T-cell (primary cell): Measurements from ENCODE around the gene SCRN2. TPM values are rescaled to one million over a fixed set of nuclear protein-coding genes. Genes with fewer than 3 reads are reported as not detected.

Experiments used
- ATAC-seq, 4 experiments: fragments of 200-7000 bp in 3 of 4; fragments of 150-1000 bp in 1 of 4; cut with Tn5 transposase; replicated peaks in 1 of 4; 1 replicate in 3 of 4; 2 replicates in 1 of 4; pipeline ENCODE4 v1.10.0; 2021; ENCODE audit warnings: moderate library complexity in 3 of 4, mild to moderate bottlenecking in 2 of 4, moderate number of reproducible peaks in 1 of 4
- CTCF ChIA-PET, 2 donors: fragments of 300-600 bp; sonication (Branson Sonifier 250); formaldehyde crosslinking; loops; one replicate each; lab custom pipeline; 2022; ENCODE audit warnings: antibody characterized with exemption in 2 of 2; lab: Charles Lee
- POLR2A ChIA-PET, 2 donors: fragments of 300-600 bp; sonication (Branson Sonifier 250); formaldehyde crosslinking; loops; one replicate each; lab custom pipeline; 2022; ENCODE audit warnings: antibody characterized with exemption in 2 of 2; lab: Charles Lee
- DNase-seq, 35 experiments: peaks; one replicate each; pipeline versions ENCODE4 v3.0.0 to v3.0.0-alpha.2; 2013 to 2023
- H3K27ac ChIP-seq: one replicate; pipeline ENCODE4 v1.5.1; 2013; ENCODE audit warnings: low read length
- H3K27me3 ChIP-seq, 2 experiments: replicated peaks in 1 of 2; 1 replicate in 1 of 2; 2 replicates in 1 of 2; pipeline versions ENCODE4 v1.6.1 to v1.7.0; 2013; ENCODE audit warnings: low read length in 1 of 2, mixed read lengths in 1 of 2; ENCODE audit not compliant: control insufficient read depth in 2 of 2, insufficient read depth in 2 of 2; ENCODE audit errors: extremely low read depth in 1 of 2
- H3K36me3 ChIP-seq, 2 donors: 1 replicate in 1 of 2; 2 replicates in 1 of 2; pipeline versions ENCODE4 v1.6.1 to v1.7.0; 2013; ENCODE audit warnings: low read length in 1 of 2; ENCODE audit not compliant: control insufficient read depth in 2 of 2, insufficient read depth in 1 of 2; ENCODE audit errors: extremely low read depth in 1 of 2
- H3K4me1 ChIP-seq, 2 experiments: 1 replicate in 1 of 2; 2 replicates in 1 of 2; pipeline versions ENCODE4 v1.6.1 to v1.7.0; 2013; ENCODE audit warnings: low read length in 2 of 2, mixed read lengths in 1 of 2; ENCODE audit not compliant: insufficient read depth in 2 of 2, control insufficient read depth in 1 of 2; ENCODE audit errors: extremely low read depth in 1 of 2
- H3K4me3 ChIP-seq, 2 donors: 1 replicate in 1 of 2; 2 replicates in 1 of 2; pipeline versions ENCODE4 v1.5.1 to v1.7.0; 2013; ENCODE audit warnings: mild to moderate bottlenecking in 2 of 2, low read length in 1 of 2, moderate library complexity in 1 of 2; ENCODE audit not compliant: control insufficient read depth in 1 of 2; ENCODE audit errors: extremely low read depth in 1 of 2
- H3K9me3 ChIP-seq: 2 replicates; pipeline ENCODE4 v1.7.0; 2013
- H3K27ac Mint-ChIP-seq, 2 donors: one replicate each; pipeline ENCODE4 v1.8.0; 2020 to 2021; ENCODE audit warnings: mild to moderate bottlenecking in 2 of 2, mixed read lengths in 2 of 2
- H3K27me3 Mint-ChIP-seq, 2 donors: one replicate each; pipeline ENCODE4 v1.8.0; 2021 to 2022; ENCODE audit warnings: mixed read lengths in 2 of 2
- H3K36me3 Mint-ChIP-seq: one replicate; pipeline ENCODE4 v1.8.0; 2021; ENCODE audit warnings: mixed read lengths
- H3K4me1 Mint-ChIP-seq, 3 donors: one replicate each; pipeline ENCODE4 v1.8.0; 2020 to 2022; ENCODE audit warnings: mixed read lengths in 3 of 3, mild to moderate bottlenecking in 1 of 3
- H3K4me3 Mint-ChIP-seq, 3 donors: one replicate each; pipeline ENCODE4 v1.8.0; 2020 to 2022; ENCODE audit warnings: mild to moderate bottlenecking in 3 of 3, mixed read lengths in 3 of 3, moderate library complexity in 3 of 3
- H3K9me3 Mint-ChIP-seq, 3 donors: one replicate each; pipeline ENCODE4 v1.8.0; 2020 to 2022; ENCODE audit warnings: mixed read lengths in 3 of 3
- WGBS: methylation state at CpG from one replicate; pipeline ENCODE4 v1.1.5; 2013; ENCODE audit warnings: missing lambda C conversion rate; ENCODE audit not compliant: insufficient coverage; 5-methylcytosine and 5-hydroxymethylcytosine counted together
- total RNA-seq, 35 experiments: library from RNA in 6 of 35; stranded (reverse) in 6 of 35; fragments of 120-200 nt in 1 of 35; gene quantifications; one replicate each; pipeline versions ENCODE4 v1.2.1 to v1.2.4 and lab custom pipeline; 2013 to 2026

Gene SCRN2
- total RNA-seq, 5 donors from 2014 or later (not counting 1 experiment from before 2014, with no cell fraction given) = 27.0 to 44.3 (median 40.6) TPM

DNA sequence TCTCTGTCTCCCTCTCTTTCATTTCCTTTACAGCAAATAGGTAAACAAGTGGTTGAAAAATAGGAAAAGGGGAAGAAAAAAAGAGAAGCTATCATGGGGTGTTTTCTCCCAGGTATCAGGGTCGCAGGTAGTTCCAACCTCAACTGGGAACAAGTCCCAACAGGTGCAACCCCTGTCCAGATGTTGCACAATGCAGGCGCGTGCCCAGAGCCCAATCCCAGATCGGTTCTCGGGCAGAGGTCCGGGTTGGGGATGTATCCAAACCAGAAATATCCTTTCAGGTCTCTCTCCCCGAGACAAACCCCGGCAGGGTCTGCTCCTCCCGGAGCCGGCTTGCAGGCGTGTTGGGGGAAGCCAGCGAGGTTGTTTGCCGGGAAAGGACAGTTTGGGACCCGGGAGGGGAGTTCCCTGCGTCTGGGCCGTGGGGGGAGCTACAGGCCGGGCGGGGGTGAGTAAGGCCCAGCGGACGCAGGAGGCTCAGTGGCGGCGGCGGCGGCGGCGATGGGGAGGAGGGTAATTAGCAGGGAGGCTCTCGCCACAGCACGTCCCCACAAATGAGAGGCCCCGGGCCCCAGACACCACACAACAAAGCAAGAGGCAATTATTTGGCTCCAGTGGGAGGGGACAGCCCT is 31.1 kb upstream of the SCRN2 start:
- no peak overlapping the region for H3K27ac Mint-ChIP-seq
- ATAC-seq = no peak
- Histone ChIP-seq H3K36me3 (no peaks in the 10 kb centered on the region), H3K4me3 (no peak overlapping the region), H3K27me3 (peaks cover 0 to 69% of the 10 kb centered on the region in 2 experiments), H3K9me3 (no peaks in the 10 kb centered on the region), H3K27ac (no peak overlapping the region), H3K4me1 (peaks cover 0 to 4% of the 10 kb centered on the region in 2 experiments)
- no peak overlapping the region for H3K4me3 Mint-ChIP-seq
- no peaks in the 10 kb centered on the region for H3K9me3 Mint-ChIP-seq
- H3K36me3 Mint-ChIP-seq = peaks cover 3% of the 10 kb centered on the region
- H3K27me3 Mint-ChIP-seq = peaks cover 43 to 64% of the 10 kb centered on the region in 2 donors
- no peak for DNase-seq
- WGBS = 47% methylated on average over 14 of the region's 29 CpGs
- ChIA-PET CTCF (no interaction called here), POLR2A (no interaction called here)
- H3K4me1 Mint-ChIP-seq = no peaks in the 10 kb centered on the region

DNA sequence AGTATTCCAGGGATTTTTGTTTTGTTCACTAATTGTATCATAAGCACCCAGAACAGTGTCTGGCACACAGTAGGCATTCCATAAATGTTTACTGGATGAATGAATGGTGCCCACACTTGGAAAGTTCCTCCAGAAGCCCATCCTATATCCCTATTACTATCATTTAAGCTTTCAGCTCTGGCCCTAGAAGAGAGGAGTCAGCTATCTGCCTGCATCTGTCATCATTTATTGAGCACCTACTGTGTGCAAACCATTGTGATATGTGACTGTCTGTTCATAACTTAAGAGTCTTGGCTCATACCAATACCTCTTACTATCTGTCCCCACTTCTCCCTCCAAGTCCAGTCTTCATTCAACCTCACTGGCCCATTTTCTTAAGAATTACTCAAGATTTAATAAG is 30.0 kb upstream of the SCRN2 start:
- Histone ChIP-seq H3K4me1 (peaks cover 0 to 4% of the 10 kb centered on the region in 2 experiments), H3K27me3 (peaks cover 0 to 76% of the 10 kb centered on the region in 2 experiments), H3K4me3 (no peak overlapping the region), H3K27ac (no peak overlapping the region), H3K9me3 (no peaks in the 10 kb centered on the region), H3K36me3 (no peaks in the 10 kb centered on the region)
- ATAC-seq (no peak), DNase-seq (no peak)
- Mint-ChIP-seq H3K36me3 (peaks cover 3% of the 10 kb centered on the region), H3K27ac (no peak overlapping the region), H3K27me3 (peaks cover 41 to 61% of the 10 kb centered on the region in 2 donors), H3K9me3 (no peaks in the 10 kb centered on the region), H3K4me1 (no peaks in the 10 kb centered on the region), H3K4me3 (no peak overlapping the region)
- CTCF ChIA-PET = no interaction called here
- POLR2A ChIA-PET = no interaction called here

DNA sequence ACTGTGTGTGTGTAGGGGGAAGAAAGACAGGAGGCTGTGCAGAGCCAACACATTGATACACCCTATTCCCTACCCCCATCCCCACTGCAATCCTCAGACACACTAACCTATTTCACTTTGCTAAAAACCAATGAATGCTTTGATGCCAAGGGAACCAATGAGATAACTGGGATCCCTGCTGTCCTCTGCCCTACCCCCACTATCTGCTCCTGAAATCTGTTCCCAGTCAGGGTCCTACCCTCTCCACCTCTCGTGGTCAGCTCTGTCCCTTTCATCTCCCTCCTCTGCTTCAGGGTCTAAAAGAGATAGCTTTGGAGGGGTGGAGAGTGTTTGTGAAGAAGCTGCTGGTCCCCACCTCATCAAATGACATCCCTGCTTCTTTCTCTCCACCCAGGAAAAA is 29.0 kb upstream of the SCRN2 start:
- DNase-seq (no peak), ATAC-seq (no peak)
- ChIA-PET CTCF (no interaction called here), POLR2A (no interaction called here)
- Histone ChIP-seq H3K4me1 (peaks cover 0 to 4% of the 10 kb centered on the region in 2 experiments), H3K27ac (no peak overlapping the region), H3K4me3 (no peak overlapping the region), H3K9me3 (no peaks in the 10 kb centered on the region), H3K36me3 (no peaks in the 10 kb centered on the region), H3K27me3 (peaks cover 0 to 75% of the 10 kb centered on the region in 2 experiments)
- WGBS = no CpG with 5 or more reads among the region's 1 CpG
- Mint-ChIP-seq H3K4me1 (peaks cover under 1 to 6% (median 3%) of the 10 kb centered on the region in 3 donors), H3K27me3 (peaks cover 33 to 53% of the 10 kb centered on the region in 2 donors), H3K4me3 (no peak overlapping the region), H3K27ac (no peak overlapping the region), H3K36me3 (no peaks in the 10 kb centered on the region), H3K9me3 (no peaks in the 10 kb centered on the region)

DNA sequence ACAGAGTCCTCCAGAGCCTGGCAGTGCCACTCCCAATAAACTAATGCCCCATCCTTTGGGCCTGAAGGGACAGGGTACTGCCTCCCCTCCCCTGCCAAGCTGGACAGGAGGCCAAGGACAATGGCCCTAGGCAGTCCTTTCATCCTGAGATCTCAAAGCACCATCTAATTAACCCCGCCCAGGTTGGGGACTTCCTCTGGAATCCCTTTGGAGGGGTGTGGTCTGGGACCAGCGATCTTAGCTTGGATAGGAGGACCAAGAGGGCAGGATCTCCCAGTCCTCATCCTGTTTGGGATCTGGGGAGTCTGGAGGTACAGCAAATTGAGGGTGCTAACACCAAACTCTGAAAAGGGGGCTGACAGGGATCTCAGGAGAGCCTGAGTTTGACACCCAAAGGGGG is 28.0 kb upstream of the SCRN2 start:
- Histone ChIP-seq H3K4me3 (no peak overlapping the region), H3K4me1 (peaks cover 0 to 4% of the 10 kb centered on the region in 2 experiments), H3K36me3 (no peaks in the 10 kb centered on the region), H3K9me3 (no peaks in the 10 kb centered on the region), H3K27me3 (peaks cover 0 to 65% of the 10 kb centered on the region in 2 experiments), H3K27ac (no peak overlapping the region)
- H3K4me1 Mint-ChIP-seq = peaks cover 5 to 11% (median 9%) of the 10 kb centered on the region in 3 donors
- H3K9me3 Mint-ChIP-seq = no peaks in the 10 kb centered on the region
- ATAC-seq (no peak), DNase-seq (no peak)
- H3K4me3 Mint-ChIP-seq = no peak overlapping the region
- ChIA-PET POLR2A (no interaction called here), CTCF (no interaction called here)
- H3K27ac Mint-ChIP-seq = no peak overlapping the region
- H3K27me3 Mint-ChIP-seq = peaks cover 28 to 45% of the 10 kb centered on the region in 2 donors
- H3K36me3 Mint-ChIP-seq = no peaks in the 10 kb centered on the region
- 60% methylated on average over 1 of the region's 2 CpGs for WGBS

DNA sequence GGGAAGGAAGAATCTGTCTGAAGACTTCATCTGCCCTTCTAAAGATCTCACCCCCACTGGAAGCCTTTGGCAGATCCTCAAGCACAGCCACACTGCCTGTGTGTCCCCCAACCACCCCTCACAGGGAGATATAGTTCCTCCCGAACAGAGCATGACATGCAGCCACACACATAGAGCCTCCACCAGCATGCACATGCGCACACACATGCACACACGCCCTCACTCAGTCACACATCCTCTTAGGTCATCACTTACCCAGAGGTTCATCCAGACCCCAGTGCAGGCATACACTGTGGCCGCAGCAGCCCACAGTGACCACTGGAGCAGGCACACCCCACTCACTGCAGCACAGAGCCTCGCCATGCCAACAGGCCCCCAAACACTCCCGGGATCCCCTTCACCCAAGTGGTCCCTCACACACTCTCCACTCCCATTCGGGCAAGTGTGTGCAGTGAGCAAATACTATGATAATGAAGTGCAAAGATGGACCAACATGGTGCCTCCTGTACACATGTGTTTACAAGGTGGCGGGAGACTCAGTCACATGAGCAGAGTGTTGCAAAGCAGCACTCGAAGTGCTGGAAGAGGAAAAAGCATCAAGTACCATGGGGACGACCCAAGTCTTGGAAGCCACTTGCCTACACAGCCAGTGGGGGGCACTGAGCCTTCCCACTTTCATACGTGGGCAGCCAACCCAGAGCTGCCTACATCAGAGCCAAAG is 26.9 kb upstream of the SCRN2 start:
- Histone ChIP-seq H3K27me3 (peaks cover 0 to 54% of the 10 kb centered on the region in 2 experiments), H3K4me3 (no peak overlapping the region), H3K36me3 (no peaks in the 10 kb centered on the region), H3K9me3 (no peaks in the 10 kb centered on the region), H3K27ac (no peak overlapping the region), H3K4me1 (peaks cover 0 to 5% of the 10 kb centered on the region in 2 experiments)
- no peaks in the 10 kb centered on the region for H3K36me3 Mint-ChIP-seq
- whole genome bisulfite sequencing = 83% methylated on average over 8 of the region's 11 CpGs
- CTCF ChIA-PET = interaction anchor here in 1 of 2 donors (0.6 kb wide), 1 partner anchor 1331 kb away, joined by 3 read pairs; no protein-coding TSS in a partner anchor
- no peak for DNase-seq
- no peak overlapping the region for H3K4me3 Mint-ChIP-seq
- no peaks in the 10 kb centered on the region for H3K9me3 Mint-ChIP-seq
- H3K27me3 Mint-ChIP-seq = peaks cover 18 to 35% of the 10 kb centered on the region in 2 donors
- peaks cover 5 to 12% (median 11%) of the 10 kb centered on the region in 3 donors for H3K4me1 Mint-ChIP-seq
- ATAC-seq = no peak
- POLR2A ChIA-PET = no interaction called here
- H3K27ac Mint-ChIP-seq = no peak overlapping the region

DNA sequence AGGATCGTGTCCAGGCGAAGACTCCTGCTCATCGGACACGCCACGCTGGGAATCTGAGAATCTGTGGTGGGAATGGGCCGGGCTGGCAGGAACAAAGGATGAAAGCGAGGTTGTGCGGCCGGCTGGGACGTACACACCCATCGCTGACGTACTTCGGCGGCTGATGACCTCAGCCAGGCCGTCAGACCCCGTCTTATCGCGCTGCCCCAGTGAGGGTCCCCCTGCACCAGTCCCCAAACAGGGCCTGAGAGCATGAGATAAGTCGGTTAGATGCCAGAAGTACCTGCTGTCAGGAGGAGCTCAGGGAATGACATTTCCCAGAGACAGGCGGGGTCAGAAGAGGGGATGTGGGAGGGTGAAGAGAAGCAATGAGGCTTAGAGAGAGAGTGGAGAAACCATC is 25.9 kb upstream of the SCRN2 start:
- peaks cover 0 to 47% of the 10 kb centered on the region in 2 experiments for H3K27me3 ChIP-seq
- 87% methylated on average over 17 of the region's 20 CpGs for WGBS
- ATAC-seq = no peak
- peaks cover 0 to 6% of the 10 kb centered on the region in 2 experiments for H3K4me1 ChIP-seq
- no peaks in the 10 kb centered on the region for H3K9me3 ChIP-seq
- H3K27ac ChIP-seq = no peak overlapping the region
- no peaks in the 10 kb centered on the region for H3K36me3 Mint-ChIP-seq
- H3K27me3 Mint-ChIP-seq = peaks cover 13 to 30% of the 10 kb centered on the region in 2 donors
- no peaks in the 10 kb centered on the region for H3K36me3 ChIP-seq
- H3K4me3 Mint-ChIP-seq = no peak overlapping the region
- H3K4me3 ChIP-seq = no peak overlapping the region
- no peaks in the 10 kb centered on the region for H3K9me3 Mint-ChIP-seq
- ChIA-PET POLR2A (no interaction called here), CTCF (interaction anchor here in 1 of 2 donors (0.6 kb wide), 1 partner anchor 1332 kb away, joined by 3 read pairs; no protein-coding TSS in a partner anchor)
- H3K27ac Mint-ChIP-seq = no peak overlapping the region
- H3K4me1 Mint-ChIP-seq = peaks cover 9 to 17% (median 11%) of the 10 kb centered on the region in 3 donors
- DNase-seq = no peak
